Measurements from ENCODE around the gene UVSSA.

Gene UVSSA

DNA sequence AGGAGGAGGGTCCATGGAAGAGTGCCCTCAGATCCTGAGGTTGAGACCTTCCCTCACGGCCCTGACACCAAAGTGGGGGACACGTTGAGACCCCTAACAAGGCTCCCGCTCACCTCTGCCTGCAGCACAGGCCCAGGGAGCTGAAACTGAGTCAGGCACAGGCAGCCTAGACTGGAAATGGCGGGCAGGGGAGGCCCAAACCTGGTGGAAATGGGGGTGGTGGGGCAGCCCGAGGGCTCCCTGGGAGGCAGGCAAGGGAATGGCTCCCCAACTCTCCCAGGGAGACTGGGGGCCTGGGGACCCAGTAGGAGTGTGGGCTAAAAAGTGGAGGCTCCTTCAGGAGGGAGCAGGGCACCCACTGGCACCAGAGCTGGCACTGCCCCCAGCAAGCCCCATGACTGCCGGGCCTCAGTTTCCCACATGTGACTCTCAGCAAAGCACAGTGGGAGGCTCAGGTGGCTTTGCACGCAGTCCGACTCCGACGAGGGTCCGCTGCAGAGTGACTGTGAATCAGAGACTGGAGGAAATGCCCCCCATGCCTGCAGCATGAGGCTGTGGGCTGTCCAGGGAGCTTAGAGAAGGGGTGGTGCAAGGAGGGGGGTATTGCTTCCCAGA is 53.3 kb downstream of the UVSSA start:
- DNase-seq: no peak

- DNase-seq: no peak
Observed at GRCh38 chr4:1400831-1401408, 53.9 kb downstream of the UVSSA start.

DNA sequence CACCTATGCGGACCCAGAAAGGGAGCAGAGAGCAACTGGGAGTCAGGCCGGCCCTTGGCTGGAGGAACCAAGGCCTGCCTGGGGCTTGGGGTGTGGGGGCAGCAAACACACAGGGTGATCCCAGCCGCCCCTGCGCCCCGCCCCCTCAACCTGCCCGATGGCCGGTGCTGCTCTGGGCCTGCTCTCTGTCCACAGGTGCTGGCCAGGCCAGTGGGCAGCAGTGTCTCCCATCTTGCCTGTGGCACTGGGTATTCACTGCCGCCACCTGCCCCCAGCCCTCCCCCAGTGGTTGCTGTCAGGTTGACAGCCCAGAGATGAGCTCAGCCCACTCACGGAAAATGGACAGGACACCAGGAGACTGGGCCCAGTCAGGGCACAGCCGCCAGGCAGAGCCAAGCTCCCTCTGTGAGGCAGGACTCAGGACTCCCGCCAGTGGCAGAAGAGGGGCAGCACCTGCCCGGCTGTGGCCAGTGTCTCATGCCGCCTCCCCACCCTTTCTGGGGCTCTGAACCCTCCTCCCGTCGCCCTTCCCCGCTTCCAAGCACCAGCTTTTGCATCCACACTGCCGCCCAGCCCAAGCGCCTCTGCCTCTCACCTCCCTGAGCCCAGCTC is 54.5 kb downstream of the UVSSA start:
- DNase-seq: no peak

- no peak for DNase-seq
Observed at GRCh38 chr4:1402021-1402515, 55.1 kb downstream of the UVSSA start.

- DNase-seq: no peak
Observed at GRCh38 chr4:1402516-1403091, 55.6 kb downstream of the UVSSA start.

DNA sequence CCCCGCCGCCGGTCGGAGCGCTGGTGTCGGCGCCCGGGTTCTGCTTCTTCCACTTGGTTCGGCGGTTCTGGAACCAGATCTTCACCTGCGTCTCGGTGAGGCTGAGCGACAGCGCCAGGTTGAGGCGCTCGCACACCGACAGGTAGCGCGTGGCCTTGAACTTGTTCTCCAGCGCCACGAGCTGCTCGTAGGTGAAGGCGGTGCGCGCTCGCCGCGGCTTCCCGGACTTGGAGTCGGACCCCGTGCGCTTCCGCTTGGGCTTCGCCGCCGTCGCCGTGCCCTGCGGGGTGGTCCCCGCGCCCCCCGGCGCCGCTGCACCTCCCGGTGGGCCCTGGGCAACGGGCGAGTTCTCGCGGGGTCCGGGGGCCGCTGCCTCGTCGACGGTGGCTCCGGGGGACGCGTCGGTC is 56.2 kb downstream of the UVSSA start:
- no peak for DNase-seq

DNA sequence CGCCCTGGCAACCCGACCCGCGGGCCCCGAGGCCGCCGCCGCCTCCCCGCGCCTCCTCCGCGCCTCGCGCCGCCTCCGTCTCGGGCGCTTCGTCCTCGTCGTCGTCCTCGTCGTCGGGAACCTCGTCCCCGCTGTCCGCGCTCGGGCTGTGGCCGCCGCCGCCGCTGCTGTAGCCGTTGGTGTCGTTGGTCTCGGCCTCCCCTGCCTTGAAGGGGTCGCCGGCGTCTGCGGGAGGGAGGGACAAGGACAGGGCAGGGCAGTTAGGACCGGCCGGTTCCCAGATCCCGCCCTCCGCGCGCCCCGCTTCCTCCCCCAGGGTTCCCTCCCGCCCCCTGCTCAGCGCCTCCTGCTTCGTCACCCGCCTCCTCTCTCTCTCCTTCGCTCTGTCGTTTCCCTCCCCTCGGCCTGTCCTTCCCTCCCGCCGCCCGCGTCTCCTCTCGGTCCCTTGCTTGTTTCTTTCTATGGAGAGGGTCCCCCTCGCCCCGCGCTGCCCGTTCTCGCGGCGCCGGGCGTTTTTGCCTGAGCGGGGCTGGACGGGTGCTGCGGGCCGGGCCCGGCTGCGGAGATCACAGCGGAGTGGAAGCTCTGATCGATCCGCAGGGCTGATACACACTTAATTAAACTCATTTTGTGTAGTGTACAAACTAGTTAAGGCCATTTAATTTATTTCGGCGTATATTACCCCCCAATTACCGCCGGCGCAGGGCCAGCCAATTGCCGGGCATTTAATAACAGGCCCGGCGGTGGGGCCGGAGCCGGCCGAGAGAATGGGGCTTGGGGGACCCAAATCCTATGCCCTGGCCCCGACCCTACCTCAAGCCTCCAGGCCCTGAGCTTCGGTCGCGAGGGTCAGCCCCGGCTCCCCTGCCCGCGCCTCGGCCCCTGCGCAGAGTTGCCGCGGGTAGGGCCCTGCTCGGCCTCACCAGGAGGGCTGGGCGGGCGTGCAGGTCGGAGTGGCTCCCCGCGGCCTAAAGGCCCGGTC is 56.9 kb downstream of the UVSSA start:
- DNase-seq: no peak

DNA sequence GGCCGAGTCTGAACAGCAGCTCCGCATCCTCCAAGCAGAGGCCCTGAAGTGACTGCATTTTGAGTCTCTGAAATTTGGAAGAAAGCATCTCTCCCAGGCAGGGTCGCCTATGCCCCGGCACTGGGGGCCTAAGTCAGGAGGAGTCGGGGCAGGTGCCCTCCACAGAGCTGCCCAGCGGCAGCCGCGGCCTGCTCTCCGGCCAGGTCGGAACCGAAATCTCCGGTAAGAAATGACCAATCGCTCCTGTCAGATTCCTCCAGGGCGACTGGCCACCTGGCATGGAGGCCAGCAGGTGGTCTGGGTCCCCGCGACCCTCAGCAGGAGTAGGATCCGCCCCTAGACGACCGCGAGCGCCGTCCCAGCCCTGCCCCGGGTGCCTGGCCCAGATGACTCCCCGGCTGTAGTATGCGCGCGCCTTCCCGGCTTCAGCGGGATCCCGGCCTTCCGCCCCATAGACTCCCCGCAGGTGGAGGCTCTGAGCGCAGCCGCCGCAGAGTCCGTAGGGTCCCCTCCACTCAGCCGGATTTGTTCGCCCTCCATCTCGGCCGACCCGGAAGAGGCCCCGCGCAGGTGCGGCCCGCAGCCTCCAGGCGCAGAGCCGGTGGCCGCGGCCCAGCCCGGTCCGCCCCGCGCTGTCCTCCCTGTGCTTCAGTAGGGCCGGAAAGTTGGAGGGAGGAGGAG is 57.7 kb downstream of the UVSSA start:
- DNase-seq: no peak

DNA sequence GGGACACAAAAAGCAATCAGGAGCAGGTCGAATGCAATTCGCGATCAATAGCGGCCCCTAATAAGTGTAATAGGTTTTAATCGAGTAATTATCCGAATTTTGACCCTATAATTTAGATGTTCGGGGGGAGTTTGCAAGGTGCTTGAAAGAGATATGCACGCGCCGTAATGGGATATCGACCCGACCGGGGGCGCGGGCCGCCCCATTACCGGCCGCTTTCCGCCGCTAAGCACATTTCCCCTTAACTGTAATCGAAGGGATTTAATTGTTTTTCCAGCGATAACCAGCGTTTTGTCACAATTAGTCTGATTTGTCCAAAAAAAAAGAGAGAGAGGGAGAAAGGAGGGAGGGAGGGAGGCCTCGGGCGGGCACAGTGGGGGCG is 58.2 kb downstream of the UVSSA start:
- no peak for DNase-seq

DNA sequence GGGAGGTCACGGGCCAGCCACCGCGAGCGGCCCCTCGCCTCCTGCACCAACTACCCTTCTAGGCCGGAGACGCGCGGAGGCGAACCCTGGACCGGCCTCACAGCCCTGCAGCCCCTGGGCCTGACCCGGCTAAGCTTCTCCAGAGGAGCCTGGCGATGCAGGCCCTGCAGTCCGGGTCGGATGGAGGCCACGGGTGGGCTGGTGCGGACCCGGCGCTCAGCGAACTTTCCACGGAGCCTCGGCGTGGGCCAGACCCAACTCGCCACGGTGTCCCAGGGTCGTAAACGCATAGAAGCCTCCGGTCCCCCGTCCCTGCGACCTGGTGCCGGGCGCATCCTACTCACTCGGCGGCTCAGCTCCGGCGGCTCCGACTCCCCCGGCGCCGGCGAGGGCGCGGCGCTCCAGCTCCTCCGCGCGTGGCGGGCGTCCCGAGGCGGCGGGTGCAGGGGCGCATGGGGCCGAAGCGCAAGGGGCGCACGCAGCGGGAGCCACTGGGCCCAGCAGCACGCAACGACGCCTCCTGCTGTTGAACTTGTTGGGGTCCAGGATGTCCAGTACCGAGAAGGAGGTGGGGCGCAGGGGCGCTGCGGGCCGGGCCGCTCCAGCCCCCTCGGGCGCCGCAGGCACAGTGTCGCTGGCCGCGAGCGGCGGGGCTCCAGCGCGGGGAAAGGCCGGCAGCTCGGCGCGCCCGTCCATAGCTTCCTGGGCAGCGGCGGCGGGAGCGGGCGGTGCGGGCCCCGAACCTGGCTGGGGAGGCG is 58.8 kb downstream of the UVSSA start:
- no peak for DNase-seq

DNA sequence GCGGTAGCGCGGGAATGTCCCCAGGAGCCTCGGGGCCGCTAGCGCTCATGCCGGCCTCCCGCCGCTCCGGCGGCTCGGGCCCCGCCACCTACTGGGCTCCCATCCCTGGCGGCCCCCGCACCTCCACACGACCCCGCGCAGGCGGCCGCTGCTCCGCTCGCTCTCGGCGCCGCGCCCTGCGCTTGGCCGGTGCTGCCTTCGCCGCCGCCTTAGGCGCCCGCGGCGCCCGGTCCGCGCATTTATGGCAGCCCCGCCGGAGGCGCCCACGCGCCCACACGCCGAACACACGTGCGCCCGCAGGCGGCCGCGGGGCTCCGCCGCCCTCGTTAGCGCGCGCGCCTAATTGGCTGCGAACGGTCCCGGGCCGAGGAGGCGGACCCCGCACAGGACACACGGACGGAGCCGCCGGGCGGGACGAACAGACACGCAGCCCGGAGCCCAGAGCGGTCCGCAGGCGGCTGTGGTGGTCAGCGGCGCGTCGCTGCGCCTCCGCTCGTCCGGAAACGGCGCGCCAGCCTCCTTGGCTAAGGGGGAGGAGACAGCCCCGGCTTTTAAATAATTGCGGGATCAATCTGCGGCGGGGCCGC is 59.5 kb downstream of the UVSSA start, which contains the start of gene NKX1-1:
NKX1-1 (minus strand) TSS at position 49 of the 587 bp plus-strand sequence; CDS start at position 49, 0 bp downstream.
- no peak for DNase-seq

DNA sequence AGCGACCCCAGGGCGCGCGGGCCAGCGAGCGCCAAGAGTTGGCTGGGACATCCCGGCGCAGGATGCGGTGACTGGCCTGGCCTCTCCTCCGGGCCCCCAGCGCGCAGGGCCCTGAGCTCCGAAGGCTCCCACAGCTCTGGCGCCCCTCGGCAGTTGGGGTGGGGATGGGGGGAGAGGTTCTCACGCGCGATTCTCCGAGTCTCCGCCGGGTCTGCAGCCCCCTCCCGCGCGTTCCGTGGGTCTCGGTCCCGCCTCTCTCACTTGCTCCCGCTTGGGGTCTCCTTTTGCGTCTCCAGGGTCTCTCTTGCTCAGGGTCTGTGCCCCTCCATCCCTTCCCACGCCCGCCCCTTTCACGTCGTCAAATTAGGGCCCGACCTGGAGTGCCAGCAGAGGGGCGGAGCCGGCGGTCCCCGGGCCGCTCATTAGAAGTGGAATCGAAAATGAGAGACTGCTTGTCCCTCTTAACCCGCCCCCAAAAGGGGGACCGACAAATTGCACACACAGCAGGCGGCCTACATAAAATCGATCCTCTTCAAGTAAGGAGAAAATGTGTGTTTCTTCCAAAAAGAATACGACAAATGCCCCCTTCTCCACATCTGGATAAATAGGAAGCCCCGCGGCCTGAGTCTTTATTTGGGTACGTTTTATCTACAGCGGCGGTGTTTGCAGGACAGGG is 60.1 kb downstream of the UVSSA start:
- DNase-seq: no peak

DNA sequence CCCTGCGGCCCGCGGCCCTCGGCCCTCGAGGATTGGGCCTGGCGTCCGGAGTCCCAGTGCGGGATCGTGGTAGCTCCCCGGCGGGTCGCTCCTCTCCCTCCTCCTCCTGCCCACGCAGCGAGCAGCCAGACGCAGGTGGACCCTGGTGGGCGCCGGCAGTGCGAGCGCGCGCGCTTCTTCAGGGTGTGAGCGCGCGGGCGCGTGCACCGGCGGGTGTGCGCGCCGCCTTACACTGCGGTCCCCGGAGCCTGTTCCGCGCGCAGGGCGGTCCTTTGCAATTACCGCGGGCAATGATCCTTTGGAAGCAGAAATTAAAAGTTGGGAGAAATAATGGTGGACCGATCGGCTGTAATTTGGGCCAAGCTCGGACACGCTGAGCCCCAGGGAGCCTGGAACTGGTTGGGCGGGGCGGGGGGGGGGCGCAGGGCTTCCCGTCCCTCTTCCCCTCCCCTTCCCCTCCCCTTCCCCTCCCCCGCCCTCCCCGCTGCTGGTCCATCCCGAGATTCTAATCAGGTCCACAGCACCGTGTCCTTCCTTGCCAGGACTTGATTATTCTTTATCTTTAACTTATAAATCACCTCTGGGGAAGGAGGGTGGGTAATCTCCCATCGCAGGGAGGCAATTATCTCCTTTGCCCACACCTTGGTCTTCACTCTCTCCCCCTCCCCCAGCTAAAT is 60.8 kb downstream of the UVSSA start:
- no peak for DNase-seq

DNA sequence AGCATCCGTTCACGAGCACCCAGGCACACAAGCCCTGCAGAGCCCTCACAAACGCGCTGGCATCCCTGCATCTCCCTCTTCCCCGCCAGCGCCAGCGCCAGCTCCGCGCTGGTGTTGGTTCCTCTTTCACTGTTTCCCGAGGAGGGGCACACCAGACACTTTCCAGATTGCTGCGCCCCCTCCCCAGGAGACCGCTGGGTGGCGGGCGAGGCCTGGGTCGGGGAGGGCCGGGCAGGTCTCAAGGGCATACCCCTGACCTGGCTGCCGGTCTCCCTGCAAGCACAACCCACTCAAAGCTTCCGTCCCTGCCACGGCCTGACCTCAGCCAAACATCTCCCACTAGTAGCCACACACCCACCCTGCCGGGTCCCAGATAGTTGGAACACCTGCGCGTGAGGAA is 61.4 kb downstream of the UVSSA start:
- no peak for DNase-seq

- DNase-seq: no peak
Observed at GRCh38 chr4:1409079-1409478, 62.1 kb downstream of the UVSSA start.

DNA sequence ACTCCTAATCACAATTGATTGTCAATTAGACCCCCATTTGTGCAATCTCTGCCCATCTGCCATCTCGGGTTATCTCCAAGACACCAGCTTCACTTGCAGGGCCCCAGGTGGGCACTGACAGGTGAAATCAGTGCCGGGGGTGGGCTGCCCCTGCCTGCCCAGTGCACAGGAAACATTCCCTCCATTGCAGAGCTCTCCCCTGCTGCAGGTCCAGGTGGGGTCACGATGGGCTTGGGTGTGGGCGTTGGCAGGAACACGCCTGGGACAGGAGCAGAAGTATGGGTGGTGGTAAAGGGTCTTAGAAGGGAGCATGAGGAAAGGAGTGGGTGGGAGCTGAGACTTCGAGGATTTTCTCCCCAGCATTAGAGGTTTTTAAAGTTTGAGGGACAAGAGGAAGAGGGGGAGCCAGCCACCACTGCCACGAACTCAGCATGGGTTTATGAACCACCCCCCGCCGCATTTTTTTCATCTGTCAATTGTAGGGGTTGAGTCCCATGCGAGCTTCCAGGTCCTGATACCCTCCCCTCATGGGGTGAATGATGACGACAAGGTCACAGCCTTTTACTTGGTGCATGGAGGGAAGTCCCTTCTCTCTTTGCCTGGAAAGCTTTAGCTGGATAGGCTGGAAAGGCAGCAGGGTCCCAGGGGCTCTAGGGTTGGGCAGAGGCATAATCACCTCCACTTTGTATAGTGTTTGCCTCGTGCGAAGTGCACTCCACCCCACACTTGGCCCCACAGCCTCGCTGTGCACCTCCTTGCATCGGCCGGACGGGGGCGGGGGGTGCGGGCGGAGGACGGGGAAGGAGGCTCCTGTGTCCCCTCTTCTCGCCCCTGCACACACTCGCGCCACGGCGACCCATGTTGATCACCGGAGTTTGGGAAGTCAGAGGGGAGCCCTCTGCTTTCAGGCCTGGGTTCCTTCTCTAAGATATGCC is 62.8 kb downstream of the UVSSA start:
- DNase-seq: no peak

DNA sequence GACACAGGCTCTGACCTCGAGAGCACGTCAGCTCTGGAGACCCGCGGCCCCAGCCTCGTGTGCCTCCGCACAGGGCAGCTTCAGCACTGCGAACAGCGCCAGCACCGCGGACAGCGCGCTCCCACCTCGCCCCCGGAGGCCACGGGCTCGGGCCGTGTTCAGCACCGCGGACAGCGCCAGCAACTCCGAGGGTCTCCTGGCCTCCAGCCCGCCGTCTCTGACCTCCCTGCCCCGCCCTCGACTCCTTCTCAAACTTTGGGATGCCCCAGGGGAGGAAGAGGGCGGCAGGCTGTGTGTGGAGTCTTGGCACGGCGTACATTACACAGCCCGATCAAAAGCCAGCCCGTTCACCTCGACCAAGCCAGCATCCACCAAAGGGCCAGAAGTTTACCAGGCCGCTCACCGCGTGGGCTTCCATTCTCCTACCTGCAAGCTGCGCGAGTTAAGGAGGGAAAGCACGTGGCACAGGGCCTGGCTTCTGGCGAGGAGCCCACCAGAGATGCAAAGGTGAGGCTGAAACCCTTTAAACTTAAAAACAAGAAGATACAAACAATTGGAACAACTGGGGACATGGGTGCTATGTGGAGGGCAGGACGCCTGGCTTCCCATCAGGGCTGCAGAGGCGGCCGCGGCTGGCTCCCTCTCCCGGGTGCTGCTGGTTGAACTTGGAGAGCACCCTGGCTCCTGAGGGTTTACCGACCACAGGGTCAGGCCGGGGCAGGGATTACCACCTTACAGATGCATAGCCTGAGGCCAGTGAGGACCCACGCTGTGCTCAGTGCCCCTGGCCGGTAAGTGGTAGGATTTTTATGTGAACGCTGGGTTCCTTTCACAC is 63.7 kb downstream of the UVSSA start:
- no peak for DNase-seq

Data from NCI-H1092 (cell line).